GM19023 (cell line): Measurements from ENCODE around the gene SIDT1.

Source experiments
- ATAC-seq: cut with Tn5 transposase; IDR thresholded peaks from one replicate; pipeline ENCODE4 v1.9.1; 2021; ENCODE audit warnings: mild to moderate bottlenecking, moderate library complexity; ENCODE audit not compliant: unreplicated experiment

SIDT1 gene

GRCh38 chr3:113531826-113532697 is at the start of gene SIDT1:
Gene SIDT1, plus strand, starts transcription at chr3:113532555. Its CDS starts 467 bp downstream, at chr3:113533022.
- peak; percentile 74 for ATAC-seq

GRCh38 chr3:113485161-113485609 is 47.2 kb upstream of the SIDT1 start:
- no peak for ATAC-seq

- ATAC-seq = no peak
These were observed 37.3 kb upstream of the SIDT1 start for GRCh38 chr3:113495035-113495434.

GRCh38 chr3:113496924-113497323 is 35.4 kb upstream of the SIDT1 start:
- no peak for ATAC-seq

GRCh38 chr3:113498221-113499005 is 33.9 kb upstream of the SIDT1 start:
- ATAC-seq = no peak

- no peak for ATAC-seq
These were observed 33.3 kb upstream of the SIDT1 start for GRCh38 chr3:113499081-113499480.

- no peak for ATAC-seq
These were observed 30.8 kb upstream of the SIDT1 start for GRCh38 chr3:113501597-113501996.

DNA sequence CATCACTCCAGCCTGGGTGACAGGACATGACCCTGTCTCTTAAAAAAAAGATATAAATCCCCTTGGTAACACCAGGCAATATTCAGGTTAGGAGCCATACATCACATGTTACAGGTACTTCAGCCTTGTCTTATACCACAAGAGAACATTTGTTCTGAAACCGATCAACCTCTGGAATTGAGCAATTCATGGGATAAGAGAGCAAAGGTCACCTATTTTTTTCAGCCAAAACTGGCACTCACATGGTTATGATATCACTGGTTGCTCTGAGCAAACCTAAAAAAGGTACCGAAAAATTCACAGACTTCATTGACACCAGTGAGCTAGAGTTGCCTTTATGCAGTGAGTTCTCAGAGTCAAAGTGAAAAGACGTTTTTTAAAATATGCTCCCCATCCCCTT is 26.5 kb upstream of the SIDT1 start:
- no peak for ATAC-seq

- no peak for ATAC-seq
These were observed 24.8 kb upstream of the SIDT1 start for GRCh38 chr3:113507501-113508067.

- ATAC-seq = no peak
These were observed 23.4 kb upstream of the SIDT1 start for GRCh38 chr3:113508966-113509365.

- no peak for ATAC-seq
These were observed 18.0 kb upstream of the SIDT1 start for GRCh38 chr3:113514265-113514769.

- no peak for ATAC-seq
These were observed 16.2 kb upstream of the SIDT1 start for GRCh38 chr3:113516115-113516505.

DNA sequence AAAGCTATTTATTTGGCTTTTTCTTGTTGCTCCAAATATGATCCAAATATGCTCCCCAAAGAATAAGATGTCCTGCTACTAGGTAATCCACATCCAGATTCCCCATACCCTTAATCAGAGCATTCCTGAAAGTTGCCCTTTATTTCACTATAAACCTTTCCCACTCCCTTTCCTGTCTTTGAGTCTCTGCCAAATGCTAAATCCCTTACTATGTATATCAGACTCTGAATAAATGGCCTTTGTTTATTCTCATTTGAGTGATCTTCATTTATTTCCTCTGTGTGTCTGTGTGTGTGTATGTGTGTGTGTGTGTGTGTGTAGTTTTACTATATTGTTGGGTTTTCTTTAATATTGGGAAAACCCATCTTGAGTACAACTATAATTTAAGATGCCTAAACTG is 10.4 kb upstream of the SIDT1 start:
- no peak for ATAC-seq

- no peak for ATAC-seq
These were observed 9.1 kb upstream of the SIDT1 start for GRCh38 chr3:113523241-113523640.

GRCh38 chr3:113532698-113533533 is 561 bp downstream of the SIDT1 start:
- ATAC-seq = peak; percentile 48

- peak; percentile 15 for ATAC-seq
These were observed 1.2 kb downstream of the SIDT1 start for GRCh38 chr3:113533534-113533892.

DNA sequence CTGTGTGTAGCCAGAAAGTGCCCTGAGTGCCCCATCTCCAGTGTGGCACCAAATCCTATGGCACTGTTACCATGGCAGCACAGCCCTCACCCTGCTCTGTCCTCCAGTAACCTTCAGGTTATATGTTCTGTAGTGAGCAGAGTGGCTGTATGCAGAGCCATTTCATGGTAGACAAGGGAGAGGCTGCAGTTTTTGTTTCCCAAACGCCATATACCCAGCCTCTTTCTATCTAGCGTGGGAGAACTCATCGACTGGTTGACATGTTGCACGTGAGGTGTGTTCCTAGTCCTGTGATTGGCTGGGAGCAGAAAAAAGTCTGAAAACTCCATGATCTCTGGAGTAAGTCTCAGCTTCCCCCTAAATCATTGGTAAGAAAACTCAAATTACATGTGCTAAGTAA is 2.0 kb downstream of the SIDT1 start:
- no peak for ATAC-seq

GRCh38 chr3:113535898-113536297 is 3.5 kb downstream of the SIDT1 start:
- ATAC-seq = no peak

- no peak for ATAC-seq
These were observed 4.3 kb downstream of the SIDT1 start for GRCh38 chr3:113536627-113537101.

GRCh38 chr3:113537155-113537554 is 4.8 kb downstream of the SIDT1 start:
- ATAC-seq = no peak
